ENCODE data around the gene PHLDA3. TPM values are rescaled to one million over a fixed set of nuclear protein-coding genes. Genes with fewer than 3 reads are reported as not detected.
"Not testable (repeated sequence)": the region's sequence is repeated elsewhere in the genome, so short reads cannot be mapped to it uniquely, and the experiment has no call there.

The PHLDA3 gene
- total RNA-seq, 4 donors from 2014 or later = 243 to 301 (median 271) TPM

GRCh38 chr1:201475915-201476669 is 7.1 kb upstream of the PHLDA3 start:
- Histone ChIP-seq H3K36me3 (no peaks in the 10 kb centered on the region), H3K27ac (peak overlapping the region in 3 of 4 donors; percentile 46 to 97 (median 72)), H3K4me3 (no peak overlapping the region), H3K9me3 (no peaks in the 10 kb centered on the region), H3K4me1 (peaks cover 0 to 46% (median 7%) of the 10 kb centered on the region in 4 donors), H3K27me3 (no peaks in the 10 kb centered on the region)
- DNase-seq (ENCODE audit: low spot score in 2 of 2) = no peak
- TF ChIP-seq CTCF (IDR thresholded peaks at IDR 0.05) = no peak
- TF ChIP-seq POLR2A (IDR thresholded peaks at IDR 0.05) = no peak
- TF ChIP-seq EP300 (IDR thresholded peaks at IDR 0.05) = no peak
- 73 to 80% methylated on average over 8 of the region's 8 CpGs for WGBS, 2 donors

- DNase-seq (ENCODE audit: low spot score in 2 of 2) = no peak
- 80 to 87% methylated on average over 2 of the region's 2 CpGs for WGBS, 2 donors
- TF ChIP-seq EP300 (IDR thresholded peaks at IDR 0.05) = no peak
- TF ChIP-seq CTCF (IDR thresholded peaks at IDR 0.05) = no peak
- no peak for TF ChIP-seq POLR2A (IDR thresholded peaks at IDR 0.05)
- Histone ChIP-seq H3K9me3 (no peaks in the 10 kb centered on the region), H3K4me3 (no peak overlapping the region), H3K27me3 (no peaks in the 10 kb centered on the region), H3K27ac (no peak overlapping the region), H3K36me3 (no peaks in the 10 kb centered on the region), H3K4me1 (peaks cover 0 to 46% (median 5%) of the 10 kb centered on the region in 4 donors)
Observed at GRCh38 chr1:201475130-201475529, 6.1 kb upstream of the PHLDA3 start.

GRCh38 chr1:201473296-201473695 is 4.3 kb upstream of the PHLDA3 start:
- 94 to 99% methylated on average over 2 of the region's 2 CpGs for WGBS, 2 donors
- TF ChIP-seq CTCF (IDR thresholded peaks at IDR 0.05) (no peak), POLR2A (IDR thresholded peaks at IDR 0.05) (no peak), EP300 (IDR thresholded peaks at IDR 0.05) (no peak)
- Histone ChIP-seq H3K36me3 (no peaks in the 10 kb centered on the region), H3K27me3 (no peaks in the 10 kb centered on the region), H3K9me3 (no peaks in the 10 kb centered on the region), H3K27ac (no peak overlapping the region), H3K4me1 (peaks cover 0 to 51% (median 5%) of the 10 kb centered on the region in 4 donors), H3K4me3 (no peak overlapping the region)
- no peak for DNase-seq (ENCODE audit: low spot score in 2 of 2)

- not testable (repeated sequence) for H3K36me3 ChIP-seq; H3K27me3 ChIP-seq; H3K4me3 ChIP-seq; H3K9me3 ChIP-seq; DNase-seq (ENCODE audit: low spot score in 2 of 2)
- Histone ChIP-seq H3K4me1 (peaks cover 0 to 46% (median 5%) of the 10 kb centered on the region in 4 donors), H3K27ac (peak overlapping the region in 2 of 4 donors; percentile 27 to 38)
- WGBS, 2 donors = 96 to 97% methylated on average over 8 of the region's 8 CpGs
Observed at GRCh38 chr1:201472321-201472720, 3.3 kb upstream of the PHLDA3 start.

- peaks cover 0 to 44% (median 6%) of the 10 kb centered on the region in 4 donors for H3K4me1 ChIP-seq
- peaks cover 0 to 5% (median 0%) of the 10 kb centered on the region in 3 donors for H3K36me3 ChIP-seq
- DNase-seq (ENCODE audit: low spot score in 2 of 2) = peak in 1 of 2 donors; percentile 69
- H3K9me3 ChIP-seq = no peaks in the 10 kb centered on the region
- H3K4me3 ChIP-seq = no peak overlapping the region
- H3K27ac ChIP-seq = peak overlapping the region in 2 of 4 donors; percentile 38 to 51
- H3K27me3 ChIP-seq = no peaks in the 10 kb centered on the region
- 61 to 84% methylated on average over 3 of the region's 3 CpGs for WGBS, 2 donors
- TF ChIP-seq CTCF (IDR thresholded peaks at IDR 0.05) (no peak), EP300 (IDR thresholded peaks at IDR 0.05) (peak in 1 of 2 donors; percentile 17)
Observed at GRCh38 chr1:201471772-201472171, 2.8 kb upstream of the PHLDA3 start.

All from tibial nerve (tissue), 4 donors.